Endodermal cell (in vitro differentiated cells): Measurements from ENCODE around the gene RANBP1. TPM values are rescaled to one million over a fixed set of nuclear protein-coding genes. Genes with fewer than 3 reads are reported as not detected.

Source experiments
- DNase-seq: peaks from one replicate; pipeline ENCODE4 v3.0.0-alpha.2; 2017
- H3K27ac ChIP-seq: 2 replicates; pipeline ENCODE4 v1.5.1; 2013; ENCODE audit warnings: mild to moderate bottlenecking, low read depth, low read length, moderate library complexity
- H3K27me3 ChIP-seq: 2 replicates; pipeline ENCODE4 v1.6.1; 2013; ENCODE audit warnings: mild to moderate bottlenecking, low read length, moderate library complexity; ENCODE audit not compliant: insufficient read depth, control insufficient read depth, poor library complexity, severe bottlenecking
- H3K36me3 ChIP-seq: 2 replicates; pipeline ENCODE4 v1.7.0; 2013; ENCODE audit warnings: mild to moderate bottlenecking, low read length, moderate library complexity; ENCODE audit not compliant: control insufficient read depth, insufficient read depth
- H3K4me1 ChIP-seq: one replicate; pipeline ENCODE4 v1.7.0; 2013; ENCODE audit warnings: low read length; ENCODE audit not compliant: control insufficient read depth, insufficient read depth
- H3K4me3 ChIP-seq: 2 replicates; pipeline ENCODE4 v1.5.1; 2013; ENCODE audit warnings: mild to moderate bottlenecking, low read length, moderate library complexity
- H3K9ac ChIP-seq: 2 replicates; pipeline ENCODE4 v1.6.1; 2013; ENCODE audit warnings: mild to moderate bottlenecking, low read length, moderate library complexity; ENCODE audit not compliant: poor library complexity, severe bottlenecking; ENCODE audit errors: extremely low read depth
- H3K9me3 ChIP-seq: 2 replicates; pipeline ENCODE4 v1.6.1; 2013; ENCODE audit warnings: mild to moderate bottlenecking, low read length, moderate library complexity; ENCODE audit not compliant: control insufficient read depth
- H3K27ac Mint-ChIP-seq: 2 replicates; pipeline ENCODE4 v1.8.0; 2020; ENCODE audit warnings: mixed read lengths
- H3K27me3 Mint-ChIP-seq: 2 replicates; pipeline ENCODE4 v1.8.0; 2021; ENCODE audit warnings: mild to moderate bottlenecking, mixed read lengths; ENCODE audit not compliant: insufficient read depth
- H3K36me3 Mint-ChIP-seq: 2 replicates; pipeline ENCODE4 v1.8.0; 2020; ENCODE audit warnings: low read depth, mixed read lengths
- H3K4me1 Mint-ChIP-seq: 2 replicates; pipeline ENCODE4 v1.8.0; 2020; ENCODE audit warnings: mixed read lengths
- H3K4me3 Mint-ChIP-seq: 2 replicates; pipeline ENCODE4 v1.8.0; 2020; ENCODE audit warnings: mild to moderate bottlenecking, moderate library complexity, mixed read lengths
- H3K9me3 Mint-ChIP-seq: 2 replicates; pipeline ENCODE4 v1.8.0; 2020; ENCODE audit warnings: mild to moderate bottlenecking, mixed read lengths
- CTCF ChIP-seq: fragments of 200-600 bp; sonication (generic); conservative IDR thresholded peaks from 2 replicates; pipeline ENCODE4 v1.5.0; 2021; ENCODE audit warnings: antibody characterized with exemption, mild to moderate bottlenecking
- WGBS, 2 experiments: methylation state at CpG; one replicate each; pipeline versions ENCODE4 v1.1.5 to v1.1.7; 2013; ENCODE audit warnings: missing lambda C conversion rate in 2 of 2, mixed read lengths in 1 of 2; ENCODE audit not compliant: insufficient coverage in 1 of 2, insufficient read length in 1 of 2; 5-methylcytosine and 5-hydroxymethylcytosine counted together
- total RNA-seq, 2 donors: library from RNA; stranded (reverse); fragmentation: NEBNext Ultra II Directional in 1 of 2; extraction: Animal tissue kit (Norgen Biotek cat#: 25700) in 1 of 2; gene quantifications; 2 replicates in 1 of 2; 3 replicates in 1 of 2; pipeline ENCODE4 v1.2.1, GENCODE V29; 2021

Gene RANBP1
- total RNA-seq, 2 donors from 2014 or later: 320 to 415 TPM

- H3K36me3 Mint-ChIP-seq: peaks cover 45% of the 10 kb centered on the region
- H3K4me3 ChIP-seq: peak overlapping the region; percentile 95
- no peak for TF ChIP-seq CTCF
- 0% methylated on average over 8 to 66 of the region's 66 CpGs for WGBS, 2 experiments
- peaks cover 55% of the 10 kb centered on the region for H3K36me3 ChIP-seq
- peaks cover 5% of the 10 kb centered on the region for H3K4me1 Mint-ChIP-seq
- no peaks in the 10 kb centered on the region for H3K27me3 Mint-ChIP-seq
- no peak for DNase-seq
- peak overlapping the region; percentile 89 for H3K27ac Mint-ChIP-seq
- no peaks in the 10 kb centered on the region for H3K9me3 ChIP-seq
- no peaks in the 10 kb centered on the region for H3K9me3 Mint-ChIP-seq
- H3K4me3 Mint-ChIP-seq: peak overlapping the region; percentile 89
- no peaks in the 10 kb centered on the region for H3K27me3 ChIP-seq
- H3K9ac ChIP-seq: peak overlapping the region; percentile 95
- peak overlapping the region; percentile 73 for H3K27ac ChIP-seq
- H3K4me1 ChIP-seq: peaks cover 7% of the 10 kb centered on the region
Observed at GRCh38 chr22:20117633-20118299, 1.9 kb downstream of the RANBP1 start.

DNA sequence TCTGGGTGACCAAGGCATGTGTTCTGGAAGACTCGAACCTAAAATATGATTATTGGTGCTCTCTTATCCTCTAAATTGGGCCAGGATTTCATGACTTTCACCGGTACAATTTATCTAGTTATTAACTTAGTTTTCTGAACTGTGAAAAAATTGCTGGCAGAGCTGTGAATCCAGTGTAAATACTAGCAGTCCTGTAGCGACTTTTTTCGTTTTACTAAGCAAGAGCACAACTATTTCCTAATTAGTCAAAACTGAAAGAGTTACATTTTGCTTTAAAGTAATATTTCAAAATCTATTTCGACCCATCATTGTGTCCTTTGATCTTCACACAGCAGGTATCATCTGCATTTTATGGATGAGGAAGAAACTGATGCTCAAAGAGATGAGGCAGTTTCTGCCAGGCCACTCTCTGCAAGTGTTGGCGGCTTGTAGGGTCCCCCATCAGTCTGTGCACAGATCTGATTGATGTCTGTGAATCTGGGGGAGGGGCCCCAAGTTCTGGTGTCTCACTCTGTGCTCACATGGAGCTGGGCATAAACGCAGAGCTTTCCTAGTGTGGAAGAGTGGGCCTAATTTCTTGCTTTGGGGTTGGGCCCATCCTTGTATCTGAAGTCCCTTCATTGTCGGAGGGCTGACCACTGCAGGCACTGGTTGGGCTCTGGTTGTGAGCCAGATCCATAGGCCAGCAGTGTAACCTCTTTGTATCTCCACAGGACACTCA is 2.6 kb downstream of the RANBP1 start:
- no peaks in the 10 kb centered on the region for H3K9me3 Mint-ChIP-seq
- Histone ChIP-seq H3K27ac (no peak overlapping the region), H3K4me3 (peak overlapping the region; percentile 95), H3K9ac (peak overlapping the region; percentile 95), H3K9me3 (no peaks in the 10 kb centered on the region), H3K27me3 (no peaks in the 10 kb centered on the region), H3K36me3 (peaks cover 57% of the 10 kb centered on the region), H3K4me1 (peaks cover 7% of the 10 kb centered on the region)
- no peak for DNase-seq
- peak overlapping the region; percentile 89 for H3K4me3 Mint-ChIP-seq
- WGBS, 2 experiments: 22 to 26% methylated on average over 8 of the region's 8 CpGs
- H3K4me1 Mint-ChIP-seq: peaks cover 5% of the 10 kb centered on the region
- H3K36me3 Mint-ChIP-seq: peaks cover 45% of the 10 kb centered on the region
- peak overlapping the region; percentile 89 for H3K27ac Mint-ChIP-seq
- TF ChIP-seq CTCF: no peak
- no peaks in the 10 kb centered on the region for H3K27me3 Mint-ChIP-seq

- H3K9me3 Mint-ChIP-seq: no peaks in the 10 kb centered on the region
- no peak overlapping the region for H3K4me3 ChIP-seq
- no peak overlapping the region for H3K27ac ChIP-seq
- no peak overlapping the region for H3K4me3 Mint-ChIP-seq
- H3K4me1 ChIP-seq: peaks cover 7% of the 10 kb centered on the region
- DNase-seq: no peak
- H3K36me3 Mint-ChIP-seq: peaks cover 58% of the 10 kb centered on the region
- peaks cover 76% of the 10 kb centered on the region for H3K36me3 ChIP-seq
- WGBS, 2 experiments: 95% methylated on average over 19 to 22 of the region's 22 CpGs
- no peaks in the 10 kb centered on the region for H3K27me3 ChIP-seq
- H3K27ac Mint-ChIP-seq: peak overlapping the region; percentile 68
- H3K27me3 Mint-ChIP-seq: no peaks in the 10 kb centered on the region
- no peak for TF ChIP-seq CTCF
- peaks cover 5% of the 10 kb centered on the region for H3K4me1 Mint-ChIP-seq
- H3K9ac ChIP-seq: no peak overlapping the region
- H3K9me3 ChIP-seq: no peaks in the 10 kb centered on the region
Observed at GRCh38 chr22:20121856-20122415, 6.0 kb downstream of the RANBP1 start.
